Stimulated activated CD4-positive, alpha-beta T cell treated with anti-CD3 and anti-CD28 coated beads, TNF-alpha, amount 100 ng/mL, for 4 hours (primary cell): Measurements from ENCODE around the gene GFAP.

Source experiments
- DNase-seq, 3 experiments: peaks; one replicate each; pipeline ENCODE4 v3.0.0-alpha.2; 2020; ENCODE audit warnings: low read depth in 3 of 3

The GFAP gene

DNA sequence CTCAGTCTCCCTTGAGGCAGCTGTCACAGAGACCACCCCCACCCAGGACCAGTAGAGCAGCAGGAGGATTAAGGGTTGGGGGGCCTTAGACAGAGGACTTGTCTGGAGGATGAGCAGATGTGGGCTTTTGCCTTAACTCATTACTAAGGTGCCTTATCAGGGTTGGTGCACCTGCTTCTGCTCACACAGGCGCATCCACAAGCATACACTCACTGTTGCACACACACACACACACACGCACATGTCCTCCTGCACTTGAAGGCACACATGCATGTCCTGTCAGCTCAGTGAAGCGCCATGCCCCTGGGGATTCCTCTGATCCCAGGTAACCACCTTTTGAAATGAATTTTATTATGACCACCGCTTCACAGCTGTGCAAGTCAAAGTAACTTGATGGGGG is 1.2 kb downstream of the GFAP start:
- no peak for DNase-seq

DNA sequence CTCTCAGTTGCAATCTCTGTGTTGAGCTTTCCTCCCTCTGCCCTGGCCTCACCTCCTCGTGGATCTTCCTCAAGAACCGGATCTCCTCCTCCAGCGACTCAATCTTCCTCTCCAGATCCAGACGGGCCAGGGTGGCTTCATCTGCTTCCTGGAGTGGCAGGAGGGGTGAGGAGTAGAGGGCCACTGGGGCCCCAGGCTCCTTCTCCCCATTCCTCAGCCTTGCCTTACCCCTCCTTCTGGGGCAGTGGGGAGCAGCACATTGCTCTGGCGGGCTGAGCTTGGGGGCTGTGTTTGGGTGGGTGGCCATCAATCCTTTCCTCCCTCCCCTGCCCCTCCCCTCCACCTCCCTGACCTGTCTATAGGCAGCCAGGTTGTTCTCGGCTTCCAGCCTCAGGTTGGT is 1.6 kb downstream of the GFAP start:
- DNase-seq, result no peak

- DNase-seq, result no peak
These were observed 2.3 kb downstream of the GFAP start for GRCh38 chr17:44912763-44913544.

- peak in 2 of 3 experiments; percentile 30 to 34 for DNase-seq
These were observed 3.9 kb downstream of the GFAP start for GRCh38 chr17:44911133-44912001.

DNA sequence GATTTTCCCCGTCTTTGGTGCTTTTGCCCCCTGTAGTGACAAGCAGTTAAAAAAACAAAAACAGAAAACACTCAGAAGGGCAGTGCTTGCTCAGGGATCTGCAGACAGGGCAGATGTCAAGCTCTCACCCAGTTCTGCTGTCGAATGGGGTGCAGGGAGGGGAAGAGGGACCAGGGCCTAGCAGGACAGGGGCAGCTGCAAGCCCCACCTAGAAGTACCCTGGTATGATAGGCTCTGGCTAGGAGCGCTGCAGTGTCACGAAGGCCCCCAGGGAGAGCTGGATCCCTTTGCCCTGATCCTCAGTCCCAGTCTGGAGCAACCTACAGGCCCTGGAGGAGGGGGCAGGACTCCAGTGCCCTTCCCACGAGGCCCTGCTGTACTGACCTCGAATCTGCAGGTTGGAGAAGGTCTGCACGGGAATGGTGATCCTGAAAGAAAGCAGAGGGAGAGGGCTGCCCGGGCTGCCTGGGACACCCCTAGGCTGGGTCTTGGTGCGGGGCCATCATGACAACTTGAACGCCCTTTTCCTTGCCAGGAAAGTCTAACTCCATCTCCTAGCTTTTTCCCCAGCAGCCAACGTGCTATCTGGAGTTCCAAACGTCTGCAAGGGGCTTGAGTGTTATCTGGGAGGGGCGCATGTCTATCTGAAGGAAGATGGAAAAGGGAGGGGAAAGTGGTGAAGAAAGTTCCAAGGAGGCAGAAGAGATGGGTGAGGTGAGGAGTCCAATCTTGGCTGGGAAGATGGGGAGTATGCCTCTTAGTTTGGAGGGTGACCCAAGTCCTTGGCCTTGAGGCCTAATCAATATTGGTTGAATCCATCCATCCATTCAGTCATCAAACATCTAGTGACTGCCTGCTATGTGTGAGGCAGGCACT is 4.8 kb downstream of the GFAP start:
- DNase-seq, result no peak

- no peak for DNase-seq
These were observed 5.6 kb downstream of the GFAP start for GRCh38 chr17:44909681-44910144.

GRCh38 chr17:44908761-44909326 is 6.5 kb downstream of the GFAP start:
- DNase-seq, result no peak

DNA sequence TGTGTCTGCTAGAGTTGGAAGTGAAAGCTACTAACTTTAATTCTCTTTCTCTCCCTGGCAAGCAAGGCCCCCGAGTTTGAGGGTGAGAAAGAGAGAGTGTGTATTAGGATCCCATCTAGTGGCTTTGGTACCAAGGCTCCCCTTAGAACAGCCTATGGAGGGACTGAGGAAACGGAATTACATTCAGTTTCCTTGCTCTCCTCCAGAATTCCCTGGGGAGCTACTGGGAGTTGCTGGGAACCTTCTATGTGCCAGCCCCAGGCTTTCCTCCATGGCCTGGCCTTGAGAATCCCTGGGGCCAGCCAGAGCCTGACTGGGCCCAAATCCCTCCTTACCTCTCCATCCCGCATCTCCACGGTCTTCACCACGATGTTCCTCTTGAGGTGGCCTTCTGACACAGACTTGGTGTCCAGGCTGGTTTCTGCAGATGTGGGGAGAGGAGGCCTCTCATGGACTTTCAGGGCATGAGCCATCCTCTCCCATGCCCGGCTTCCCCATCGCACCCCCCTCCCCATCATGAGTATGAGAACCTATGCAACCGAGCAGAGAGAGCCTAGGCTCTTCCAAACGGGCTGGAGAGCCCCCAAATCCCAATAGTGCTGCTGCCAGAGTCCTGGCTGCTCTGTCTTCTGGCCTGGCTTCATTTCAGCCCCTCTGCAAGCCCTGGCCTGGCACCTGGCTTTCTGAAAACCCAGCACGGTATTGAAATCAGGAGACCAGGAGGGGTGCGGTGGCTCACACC is 7.4 kb downstream of the GFAP start:
- no peak for DNase-seq

DNA sequence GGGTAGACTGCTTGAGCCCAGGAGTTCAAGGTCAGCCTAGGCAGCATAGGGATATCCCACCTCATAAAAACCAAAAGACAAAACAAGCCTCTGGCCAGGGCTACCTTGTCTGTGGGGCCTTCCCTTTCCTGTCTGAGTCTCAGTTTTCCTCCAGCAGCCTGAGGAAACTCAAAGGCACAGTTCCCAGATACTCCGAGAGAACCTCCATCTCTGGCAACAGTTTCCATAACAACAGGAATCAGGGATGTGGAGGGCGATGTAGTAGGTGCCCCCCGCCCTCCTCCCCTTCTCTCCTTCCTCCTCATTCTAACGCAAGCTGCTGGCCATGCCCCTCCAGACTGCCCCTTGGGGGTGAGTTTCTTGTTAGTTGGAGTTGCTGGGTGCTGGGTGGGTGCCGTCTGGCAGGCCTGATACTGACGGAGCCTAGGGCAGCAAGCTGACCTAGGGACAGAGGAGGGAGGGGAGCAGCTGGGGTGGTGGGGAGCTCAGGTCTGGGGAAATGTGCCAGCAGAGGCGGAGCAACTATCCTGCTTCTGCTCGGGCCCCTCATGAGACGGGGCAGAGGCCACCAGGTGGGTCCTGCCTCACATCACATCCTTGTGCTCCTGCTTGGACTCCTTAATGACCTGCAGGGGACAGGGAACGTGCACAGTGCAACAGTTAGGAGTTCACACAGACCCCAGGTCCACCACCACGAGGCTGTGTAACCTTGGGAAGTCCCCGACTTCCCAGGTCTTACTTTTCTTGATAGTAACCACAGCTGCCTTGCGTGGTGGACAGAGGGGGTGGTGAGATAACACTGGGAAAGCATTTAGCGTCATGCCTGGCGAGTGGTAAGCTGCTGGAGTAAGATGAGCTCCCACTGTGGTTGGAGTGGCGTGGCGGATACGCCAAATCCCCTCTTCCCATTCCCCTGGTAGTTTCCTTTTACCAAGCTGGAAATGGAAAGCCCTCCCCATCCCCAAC is 8.3 kb downstream of the GFAP start:
- DNase-seq, result no peak

DNA sequence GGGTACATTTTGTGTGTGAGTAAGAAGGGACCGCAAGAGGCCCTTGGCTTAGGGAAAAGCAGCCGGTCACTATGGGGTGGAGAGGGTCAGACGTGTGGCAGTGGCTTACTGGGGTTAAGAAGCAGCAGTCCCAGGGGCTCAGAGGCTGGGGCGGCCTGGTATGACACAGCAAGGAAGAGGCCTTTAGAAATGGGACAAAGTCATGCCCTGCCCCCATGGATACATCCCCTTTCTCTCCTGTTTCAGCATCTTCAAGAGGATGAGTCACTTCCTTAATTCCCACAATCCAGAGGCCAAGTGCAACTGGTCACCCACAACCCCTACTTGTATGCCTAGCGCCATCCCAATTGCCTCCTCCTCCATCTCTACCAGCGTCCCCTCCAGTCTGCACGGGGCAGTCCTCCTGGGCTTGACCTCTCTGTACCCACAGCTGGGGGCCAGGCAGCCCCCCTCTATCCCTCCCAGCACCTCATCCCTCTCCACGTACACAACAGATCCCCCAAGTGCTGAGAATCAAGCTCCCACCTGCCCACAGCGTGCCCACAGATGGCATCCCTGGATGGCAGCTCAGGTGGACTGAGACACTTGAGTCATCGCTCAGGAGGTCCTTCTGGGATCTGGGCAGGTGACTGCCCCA is 9.2 kb downstream of the GFAP start:
- DNase-seq, result no peak

DNA sequence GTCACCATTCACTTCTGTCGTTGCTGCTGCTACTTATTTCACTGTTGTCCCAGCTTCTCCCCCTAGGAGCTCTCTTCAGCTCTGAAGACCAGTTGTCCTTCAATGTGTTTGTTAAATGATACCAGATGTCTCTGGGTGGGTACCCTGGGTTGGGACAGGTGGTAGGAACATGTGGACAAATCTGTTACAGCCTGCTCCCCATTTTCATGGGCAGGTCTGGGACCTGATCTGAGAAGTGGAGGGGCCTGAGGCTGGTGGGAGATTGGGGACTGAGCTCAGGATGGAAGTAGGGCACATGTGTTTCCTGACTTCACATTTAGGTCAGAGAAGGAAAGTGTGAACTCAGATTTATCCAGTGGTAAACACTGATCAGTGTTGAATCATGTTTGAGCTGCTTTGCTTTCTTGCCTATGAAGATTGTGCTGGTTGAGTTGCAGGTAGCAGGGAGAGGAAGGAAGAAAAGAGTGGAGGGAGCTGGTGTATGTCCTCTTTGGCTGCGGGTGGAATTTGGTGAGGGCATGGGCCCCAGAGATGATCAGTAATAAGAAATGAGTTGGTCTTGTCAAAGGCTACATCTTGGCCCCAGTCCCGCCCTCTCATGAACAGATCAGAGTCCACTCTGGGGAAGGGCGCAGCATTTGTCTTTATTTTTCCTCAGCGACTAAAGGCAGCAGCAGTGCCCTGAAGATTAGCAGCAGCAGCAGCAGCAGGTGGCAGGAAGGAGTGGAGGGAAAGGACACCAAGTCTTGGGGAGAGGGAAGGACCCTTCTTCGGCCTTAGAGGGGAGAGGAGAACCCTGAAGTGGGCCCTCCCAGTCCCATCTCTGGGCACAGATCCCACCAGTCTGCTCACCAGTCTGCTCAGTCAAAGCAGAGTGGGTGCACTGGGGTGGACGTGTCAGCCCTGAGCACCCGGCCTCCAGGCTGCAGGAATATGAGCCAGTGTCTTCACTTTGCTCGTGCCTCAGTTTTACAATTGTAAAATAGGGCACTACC is 10.0 kb downstream of the GFAP start:
- DNase-seq, result no peak

- no peak for DNase-seq
These were observed 11.0 kb downstream of the GFAP start for GRCh38 chr17:44904001-44904984.

DNA sequence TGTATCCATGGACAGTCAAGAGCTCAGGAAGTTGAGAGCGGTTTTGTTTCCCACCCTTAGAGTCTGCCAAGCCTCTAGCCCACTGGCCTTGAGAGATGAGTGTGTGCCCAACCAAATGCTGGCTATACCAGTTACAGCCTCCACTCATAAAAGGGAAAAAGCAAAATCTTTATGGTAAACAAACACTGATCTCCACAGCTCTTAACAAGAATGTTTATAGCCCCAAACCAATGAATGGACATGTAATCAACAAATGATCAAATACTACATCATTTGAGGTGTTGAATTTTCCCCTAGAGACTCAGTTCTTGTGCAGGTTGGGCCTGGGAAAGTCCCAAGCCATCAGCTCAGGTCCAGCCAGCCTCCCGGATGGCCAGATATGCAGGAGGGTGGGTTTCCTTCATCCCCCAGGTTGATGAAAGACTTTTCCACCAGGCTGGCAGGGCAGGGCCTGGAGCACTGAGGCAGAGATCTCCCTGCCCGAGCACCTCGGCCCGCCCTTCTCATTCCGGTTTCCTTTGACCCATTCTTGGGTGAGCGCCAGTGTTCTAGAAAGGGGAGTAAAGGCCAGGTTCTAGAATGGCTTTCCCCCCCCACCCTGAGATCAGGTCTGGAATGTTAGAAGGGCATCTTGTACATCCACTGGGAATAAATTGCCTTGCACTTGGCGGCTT is 12.2 kb downstream of the GFAP start:
- DNase-seq, result no peak

- DNase-seq, result no peak
These were observed 13.1 kb downstream of the GFAP start for GRCh38 chr17:44902135-44902760.

GRCh38 chr17:44901411-44901921 is 13.8 kb downstream of the GFAP start:
- DNase-seq, result no peak
